C4-2B (cell line): Measurements from ENCODE around the gene SIGLEC10.

Experiments
- ZFX ChIP-seq: fragments of 450-650 bp; IDR thresholded peaks from 2 replicates; pipeline ENCODE4 v1.6.1; 2017
- TF ChIP-seq, protein P1 (sequence below): fragments of 450-650 bp; conservative IDR thresholded peaks from 2 replicates; pipeline ENCODE4 v1.5.1; 2017; ENCODE audit warnings: mild to moderate bottlenecking

DNA sequence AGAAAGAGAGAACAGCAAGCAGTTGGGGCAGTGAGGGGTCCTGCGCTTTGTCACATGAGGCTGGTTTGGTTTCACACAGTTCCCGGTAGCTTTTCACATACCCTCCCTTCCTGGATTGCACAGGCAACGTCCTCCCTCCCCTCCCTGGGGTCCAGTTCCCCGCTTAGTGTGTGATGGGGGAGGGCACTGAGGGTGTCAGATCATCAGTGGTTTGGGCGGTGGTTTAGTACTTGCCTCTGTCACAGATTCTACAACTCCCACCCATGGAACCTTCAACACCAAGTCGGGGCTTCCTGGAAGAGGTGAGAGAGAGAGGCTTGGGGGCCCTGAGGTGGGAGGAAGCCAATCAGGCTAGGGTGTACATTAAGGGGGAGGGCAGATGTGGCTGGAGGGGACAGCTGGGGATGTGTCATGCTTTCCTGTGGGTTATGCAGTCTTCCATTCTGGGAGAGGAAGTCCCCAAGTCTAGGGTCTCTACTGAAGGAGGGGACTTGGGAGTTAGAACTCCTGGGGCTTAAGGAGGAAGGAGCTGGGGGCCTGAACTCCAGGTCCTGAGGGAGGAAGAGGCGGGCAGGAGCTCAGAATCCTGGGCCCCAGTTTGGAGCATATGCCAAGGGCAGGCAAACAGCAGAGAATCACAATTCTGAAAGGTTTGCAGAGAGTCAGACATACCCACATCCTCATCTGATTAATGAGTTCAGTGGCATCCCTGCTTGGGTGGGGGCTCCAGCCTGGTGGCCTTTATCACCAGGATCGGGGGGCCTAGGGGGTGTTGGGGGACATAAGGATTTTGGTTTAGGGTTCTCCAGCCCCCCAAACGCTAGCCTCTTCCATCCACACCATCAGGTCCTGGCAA is 44.6 kb downstream of the SIGLEC10 start, which contains the start of gene NKG7:
- TF ChIP-seq, protein P1, sequence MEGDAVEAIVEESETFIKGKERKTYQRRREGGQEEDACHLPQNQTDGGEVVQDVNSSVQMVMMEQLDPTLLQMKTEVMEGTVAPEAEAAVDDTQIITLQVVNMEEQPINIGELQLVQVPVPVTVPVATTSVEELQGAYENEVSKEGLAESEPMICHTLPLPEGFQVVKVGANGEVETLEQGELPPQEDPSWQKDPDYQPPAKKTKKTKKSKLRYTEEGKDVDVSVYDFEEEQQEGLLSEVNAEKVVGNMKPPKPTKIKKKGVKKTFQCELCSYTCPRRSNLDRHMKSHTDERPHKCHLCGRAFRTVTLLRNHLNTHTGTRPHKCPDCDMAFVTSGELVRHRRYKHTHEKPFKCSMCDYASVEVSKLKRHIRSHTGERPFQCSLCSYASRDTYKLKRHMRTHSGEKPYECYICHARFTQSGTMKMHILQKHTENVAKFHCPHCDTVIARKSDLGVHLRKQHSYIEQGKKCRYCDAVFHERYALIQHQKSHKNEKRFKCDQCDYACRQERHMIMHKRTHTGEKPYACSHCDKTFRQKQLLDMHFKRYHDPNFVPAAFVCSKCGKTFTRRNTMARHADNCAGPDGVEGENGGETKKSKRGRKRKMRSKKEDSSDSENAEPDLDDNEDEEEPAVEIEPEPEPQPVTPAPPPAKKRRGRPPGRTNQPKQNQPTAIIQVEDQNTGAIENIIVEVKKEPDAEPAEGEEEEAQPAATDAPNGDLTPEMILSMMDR = no peak
- TF ChIP-seq ZFX = no peak
